Measurements from ENCODE around the gene RBCK1.

RBCK1 gene

DNA sequence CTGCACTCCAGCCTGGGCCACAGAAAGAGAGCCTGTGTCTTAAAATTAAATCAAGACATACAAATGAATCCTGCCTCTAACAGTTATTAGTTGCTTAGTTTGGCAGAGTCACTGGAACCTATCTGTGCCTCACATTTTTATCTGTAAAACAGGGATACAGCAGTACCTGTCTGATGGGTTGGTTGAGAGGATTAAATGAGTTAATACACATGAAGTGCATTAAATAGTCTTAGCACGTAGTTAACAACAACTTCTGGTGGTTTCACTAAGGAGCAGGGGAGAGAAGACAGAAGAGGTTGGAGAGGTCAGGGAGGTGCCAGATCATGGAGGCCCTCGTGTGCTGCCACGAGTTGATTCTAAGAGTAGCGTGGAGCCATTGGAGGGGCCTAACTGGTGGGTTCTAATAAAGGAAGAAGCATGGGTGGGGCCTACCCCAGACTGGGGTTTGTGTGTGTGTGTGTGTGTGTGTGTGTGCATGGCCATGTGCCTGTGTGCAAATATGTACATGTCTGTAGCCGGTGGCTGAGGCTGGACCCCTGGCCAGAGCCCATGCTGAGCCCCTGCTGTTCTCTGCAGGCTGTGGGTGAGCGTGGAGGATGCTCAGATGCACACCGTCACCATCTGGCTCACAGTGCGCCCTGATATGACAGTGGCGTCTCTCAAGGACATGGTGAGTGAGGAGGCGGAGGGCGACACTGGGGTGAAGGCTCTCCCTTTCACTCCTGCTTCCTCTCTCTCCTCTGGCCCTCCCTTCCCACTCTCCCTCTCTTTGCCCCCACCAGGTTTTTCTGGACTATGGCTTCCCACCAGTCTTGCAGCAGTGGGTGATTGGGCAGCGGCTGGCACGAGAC lies 9.1 kb downstream of the RBCK1 start:
- Histone ChIP-seq H3K9me3 (ENCODE audit: control insufficient read depth, low read depth, low read length) (no peaks in the 10 kb centered on the region), H3K4me3 (ENCODE audit: low read length) (no peak overlapping the region), H3K27me3 (ENCODE audit: control insufficient read depth, insufficient read depth, low read length) (no peaks in the 10 kb centered on the region), H3K4me1 (ENCODE audit: control insufficient read depth, low read depth, low read length) (no peaks in the 10 kb centered on the region), H3K9ac (ENCODE audit: low read length) (no peak overlapping the region), H3K36me3 (ENCODE audit: control insufficient read depth, low read depth, low read length) (peaks cover 20% of the 10 kb centered on the region), H3K27ac (ENCODE audit: low read length) (no peak overlapping the region)

DNA sequence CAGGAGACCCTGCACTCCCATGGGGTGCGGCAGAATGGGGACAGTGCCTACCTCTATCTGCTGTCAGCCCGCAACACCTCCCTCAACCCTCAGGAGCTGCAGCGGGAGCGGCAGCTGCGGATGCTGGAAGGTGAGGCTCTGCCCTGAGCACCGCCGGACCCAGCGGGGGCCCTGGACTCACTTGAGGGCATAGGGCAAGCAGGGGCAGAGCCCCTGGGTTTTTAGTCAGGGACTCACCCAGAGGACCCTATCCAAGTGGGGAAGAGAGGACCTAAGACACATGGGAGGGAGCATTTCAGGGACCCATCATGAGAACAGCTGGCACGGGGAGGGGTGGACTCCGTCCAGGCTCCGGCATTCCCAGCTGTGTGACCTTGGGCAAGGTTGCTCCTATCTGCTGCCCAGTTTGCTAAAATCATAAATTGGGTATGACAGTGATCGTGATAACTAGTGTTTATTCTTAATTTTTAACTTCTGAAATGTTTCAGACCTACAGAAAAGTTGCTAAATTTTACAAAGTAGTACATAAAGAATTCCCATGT lies 9.8 kb downstream of the RBCK1 start:
- Histone ChIP-seq H3K27ac (ENCODE audit: low read length) (no peak overlapping the region), H3K36me3 (ENCODE audit: control insufficient read depth, low read depth, low read length) (peaks cover 21% of the 10 kb centered on the region), H3K27me3 (ENCODE audit: control insufficient read depth, insufficient read depth, low read length) (no peaks in the 10 kb centered on the region), H3K4me3 (ENCODE audit: low read length) (no peak overlapping the region), H3K4me1 (ENCODE audit: control insufficient read depth, low read depth, low read length) (no peaks in the 10 kb centered on the region), H3K9me3 (ENCODE audit: control insufficient read depth, low read depth, low read length) (no peaks in the 10 kb centered on the region), H3K9ac (ENCODE audit: low read length) (no peak overlapping the region)

- H3K36me3 ChIP-seq (ENCODE audit: control insufficient read depth, low read depth, low read length) = peaks cover 15% of the 10 kb centered on the region
- H3K27ac ChIP-seq (ENCODE audit: low read length) = no peak overlapping the region
- H3K9me3 ChIP-seq (ENCODE audit: control insufficient read depth, low read depth, low read length) = no peaks in the 10 kb centered on the region
- H3K4me1 ChIP-seq (ENCODE audit: control insufficient read depth, low read depth, low read length) = no peaks in the 10 kb centered on the region
- H3K4me3 ChIP-seq (ENCODE audit: low read length) = no peak overlapping the region
- no peak overlapping the region for H3K9ac ChIP-seq (ENCODE audit: low read length)
- H3K27me3 ChIP-seq (ENCODE audit: control insufficient read depth, insufficient read depth, low read length) = no peaks in the 10 kb centered on the region
Measured at GRCh38 chr20:418858-419365, 10.8 kb downstream of the RBCK1 start.

- peaks cover 15% of the 10 kb centered on the region for H3K36me3 ChIP-seq (ENCODE audit: control insufficient read depth, low read depth, low read length)
- no peak overlapping the region for H3K9ac ChIP-seq (ENCODE audit: low read length)
Measured at GRCh38 chr20:419556-420165, 11.6 kb downstream of the RBCK1 start.

GRCh38 chr20:420166-420620 lies 12.1 kb downstream of the RBCK1 start:
- H3K27ac ChIP-seq (ENCODE audit: low read length) = no peak overlapping the region
- no peak overlapping the region for H3K9ac ChIP-seq (ENCODE audit: low read length)

More at GRCh38 chr20:419556-420165, 11.6 kb downstream of the RBCK1 start:
- Histone ChIP-seq H3K4me1 (ENCODE audit: control insufficient read depth, low read depth, low read length) (no peaks in the 10 kb centered on the region), H3K27me3 (ENCODE audit: control insufficient read depth, insufficient read depth, low read length) (no peaks in the 10 kb centered on the region), H3K27ac (ENCODE audit: low read length) (no peak overlapping the region), H3K9me3 (ENCODE audit: control insufficient read depth, low read depth, low read length) (no peaks in the 10 kb centered on the region), H3K4me3 (ENCODE audit: low read length) (no peak overlapping the region)

GRCh38 chr20:420721-421574 lies 12.8 kb downstream of the RBCK1 start:
- Histone ChIP-seq H3K4me3 (ENCODE audit: low read length) (no peak overlapping the region), H3K27me3 (ENCODE audit: control insufficient read depth, insufficient read depth, low read length) (no peaks in the 10 kb centered on the region), H3K4me1 (ENCODE audit: control insufficient read depth, low read depth, low read length) (no peaks in the 10 kb centered on the region), H3K9ac (ENCODE audit: low read length) (no peak overlapping the region), H3K27ac (ENCODE audit: low read length) (no peak overlapping the region), H3K36me3 (ENCODE audit: control insufficient read depth, low read depth, low read length) (peaks cover 10% of the 10 kb centered on the region), H3K9me3 (ENCODE audit: control insufficient read depth, low read depth, low read length) (no peaks in the 10 kb centered on the region)

More at GRCh38 chr20:420166-420620, 12.1 kb downstream of the RBCK1 start:
- no peaks in the 10 kb centered on the region for H3K27me3 ChIP-seq (ENCODE audit: control insufficient read depth, insufficient read depth, low read length)
- peaks cover 15% of the 10 kb centered on the region for H3K36me3 ChIP-seq (ENCODE audit: control insufficient read depth, low read depth, low read length)
- H3K9me3 ChIP-seq (ENCODE audit: control insufficient read depth, low read depth, low read length) = no peaks in the 10 kb centered on the region
- H3K4me1 ChIP-seq (ENCODE audit: control insufficient read depth, low read depth, low read length) = no peaks in the 10 kb centered on the region
- no peak overlapping the region for H3K4me3 ChIP-seq (ENCODE audit: low read length)

DNA sequence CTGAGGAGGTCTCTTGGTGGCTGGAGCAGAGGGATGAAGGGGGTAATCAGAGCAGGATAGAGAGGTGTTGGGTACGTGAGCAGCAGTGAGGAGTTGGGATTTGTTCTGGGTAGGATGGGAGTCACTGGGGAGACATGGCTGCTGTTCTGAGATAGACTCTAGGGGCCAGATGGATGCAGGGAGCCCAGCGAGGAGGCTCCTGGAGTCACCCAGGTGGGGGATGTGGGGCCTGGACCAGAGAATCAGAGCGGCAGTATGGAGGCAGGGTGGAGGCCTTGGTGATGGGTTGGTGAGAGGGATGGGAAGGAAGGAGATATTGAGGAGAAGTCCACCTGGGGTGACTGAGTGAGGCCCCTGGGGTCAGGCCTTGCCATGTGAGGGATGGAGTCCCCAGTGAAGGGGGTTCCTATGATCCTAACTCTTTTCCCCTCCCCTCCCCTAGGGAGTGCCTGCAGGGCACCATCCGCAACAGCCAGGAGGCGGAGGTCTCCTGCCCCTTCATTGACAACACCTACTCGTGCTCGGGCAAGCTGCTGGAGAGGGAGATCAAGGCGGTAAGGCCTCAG lies 13.7 kb downstream of the RBCK1 start:
- Histone ChIP-seq H3K36me3 (ENCODE audit: control insufficient read depth, low read depth, low read length) (peaks cover 10% of the 10 kb centered on the region), H3K4me1 (ENCODE audit: control insufficient read depth, low read depth, low read length) (no peaks in the 10 kb centered on the region), H3K27ac (ENCODE audit: low read length) (no peak overlapping the region), H3K9ac (ENCODE audit: low read length) (no peak overlapping the region), H3K27me3 (ENCODE audit: control insufficient read depth, insufficient read depth, low read length) (no peaks in the 10 kb centered on the region), H3K9me3 (ENCODE audit: control insufficient read depth, low read depth, low read length) (no peaks in the 10 kb centered on the region), H3K4me3 (ENCODE audit: low read length) (no peak overlapping the region)

DNA sequence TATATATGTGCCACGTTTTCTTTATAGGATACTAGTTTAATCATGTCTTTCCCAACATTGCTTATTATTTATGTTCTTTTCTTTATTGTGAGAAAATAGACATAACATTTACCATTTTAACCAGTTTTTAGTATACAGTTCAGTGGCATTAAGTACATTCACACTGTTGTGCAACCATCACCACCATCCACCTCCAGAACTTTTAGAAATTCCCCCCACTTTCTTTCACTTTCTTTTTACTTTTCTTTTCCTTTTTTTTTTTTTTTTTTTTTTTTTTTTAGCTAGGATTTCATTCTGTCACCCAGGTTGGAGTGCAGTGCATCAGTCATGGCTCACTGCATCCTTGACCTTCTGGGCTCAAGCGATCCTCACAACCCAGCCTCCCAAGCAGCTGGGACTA lies 18.5 kb downstream of the RBCK1 start:
- Histone ChIP-seq H3K27ac (ENCODE audit: low read length) (no peak overlapping the region), H3K4me1 (ENCODE audit: control insufficient read depth, low read depth, low read length) (no peaks in the 10 kb centered on the region), H3K9me3 (ENCODE audit: control insufficient read depth, low read depth, low read length) (no peaks in the 10 kb centered on the region), H3K4me3 (ENCODE audit: low read length) (no peak overlapping the region), H3K27me3 (ENCODE audit: control insufficient read depth, insufficient read depth, low read length) (no peaks in the 10 kb centered on the region), H3K9ac (ENCODE audit: low read length) (no peak overlapping the region), H3K36me3 (ENCODE audit: control insufficient read depth, low read depth, low read length) (peaks cover 18% of the 10 kb centered on the region)

GRCh38 chr20:427401-427800 lies 19.3 kb downstream of the RBCK1 start:
- H3K9me3 ChIP-seq (ENCODE audit: control insufficient read depth, low read depth, low read length) = no peaks in the 10 kb centered on the region
- no peaks in the 10 kb centered on the region for H3K27me3 ChIP-seq (ENCODE audit: control insufficient read depth, insufficient read depth, low read length)
- H3K4me1 ChIP-seq (ENCODE audit: control insufficient read depth, low read depth, low read length) = no peaks in the 10 kb centered on the region
- H3K27ac ChIP-seq (ENCODE audit: low read length) = no peak overlapping the region
- H3K9ac ChIP-seq (ENCODE audit: low read length) = no peak overlapping the region
- H3K4me3 ChIP-seq (ENCODE audit: low read length) = no peak overlapping the region
- peaks cover 11% of the 10 kb centered on the region for H3K36me3 ChIP-seq (ENCODE audit: control insufficient read depth, low read depth, low read length)

- Histone ChIP-seq H3K27me3 (ENCODE audit: control insufficient read depth, insufficient read depth, low read length) (no peaks in the 10 kb centered on the region), H3K36me3 (ENCODE audit: control insufficient read depth, low read depth, low read length) (peaks cover 11% of the 10 kb centered on the region), H3K4me1 (ENCODE audit: control insufficient read depth, low read depth, low read length) (no peaks in the 10 kb centered on the region), H3K9me3 (ENCODE audit: control insufficient read depth, low read depth, low read length) (no peaks in the 10 kb centered on the region), H3K4me3 (ENCODE audit: low read length) (no peak overlapping the region), H3K9ac (ENCODE audit: low read length) (no peak overlapping the region), H3K27ac (ENCODE audit: low read length) (no peak overlapping the region)
Measured at GRCh38 chr20:427849-428657, 20.0 kb downstream of the RBCK1 start.

All from iPS-18a (cell line).